ENCODE measurements around the gene ZDHHC12.
"Not testable (repeated sequence)": the region's sequence is repeated elsewhere in the genome, so short reads cannot be mapped to it uniquely, and the experiment has no call there.

ZDHHC12 gene

GRCh38 chr9:128706671-128707381 is 17.1 kb downstream of the ZDHHC12 start:
- DNase-seq: no peak

GRCh38 chr9:128706045-128706444 is 17.9 kb downstream of the ZDHHC12 start:
- DNase-seq: no peak

- no peak for DNase-seq
Observed at GRCh38 chr9:128705051-128705965, 18.6 kb downstream of the ZDHHC12 start.

- no peak for DNase-seq
Observed at GRCh38 chr9:128704356-128704670, 19.6 kb downstream of the ZDHHC12 start.

- peak; percentile 21 for DNase-seq
Observed at GRCh38 chr9:128703616-128704355, 20.1 kb downstream of the ZDHHC12 start.

GRCh38 chr9:128702949-128703615 is 20.8 kb downstream of the ZDHHC12 start:
- peak; percentile 54 for DNase-seq

- peak; percentile 89 for DNase-seq
Observed at GRCh38 chr9:128702445-128702948, 21.4 kb downstream of the ZDHHC12 start, which contains the start of gene PKN3. PKN3 (plus strand) TSS chr9:128702503; CDS start chr9:128702916, 413 bp downstream.

- no peak for DNase-seq
Observed at GRCh38 chr9:128701227-128701854, 22.6 kb downstream of the ZDHHC12 start.

GRCh38 chr9:128699096-128699795 is 24.7 kb downstream of the ZDHHC12 start:
- DNase-seq: not testable (repeated sequence)

- DNase-seq: no peak
Observed at GRCh38 chr9:128696923-128697707, 26.8 kb downstream of the ZDHHC12 start.

- no peak for DNase-seq
Observed at GRCh38 chr9:128694344-128694743, 29.6 kb downstream of the ZDHHC12 start.

- DNase-seq: not testable (repeated sequence)
Observed at GRCh38 chr9:128693738-128694137, 30.2 kb downstream of the ZDHHC12 start.

GRCh38 chr9:128690684-128691034 is 33.3 kb downstream of the ZDHHC12 start:
- DNase-seq: no peak

- peak; percentile 75 for DNase-seq
Observed at GRCh38 chr9:128689820-128690683, 33.9 kb downstream of the ZDHHC12 start.

GRCh38 chr9:128689293-128689774 is 34.6 kb downstream of the ZDHHC12 start:
- peak; percentile 70 for DNase-seq

- peak; percentile 97 for DNase-seq
Observed at GRCh38 chr9:128688501-128689292, 35.2 kb downstream of the ZDHHC12 start, which contains the start of gene SET. SET (plus strand) TSS chr9:128689222; CDS start chr9:128689583, 361 bp downstream.

- DNase-seq: no peak
Observed at GRCh38 chr9:128687453-128687852, 36.5 kb downstream of the ZDHHC12 start.
